Erythroblast (primary cell): ENCODE measurements around the gene ARMC10.
"Not testable (repeated sequence)": the region's sequence is repeated elsewhere in the genome, so short reads cannot be mapped to it uniquely, and the experiment has no call there.

Source experiments
- DNase-seq, 2 experiments: peaks; one replicate each; lab custom pipeline; 2025; lab: John Stamatoyannopoulos, UW
- GATA1 ChIP-seq: IDR thresholded peaks from 2 replicates; pipeline ENCODE4 v1.6.1; 2011; ENCODE audit warnings: low read depth, mild to moderate bottlenecking, control low read depth, low read length, moderate library complexity
- POLR2A ChIP-seq: IDR thresholded peaks from 2 replicates; pipeline ENCODE4 v1.6.1; 2011; ENCODE audit warnings: mild to moderate bottlenecking, low read length

Gene ARMC10

DNA sequence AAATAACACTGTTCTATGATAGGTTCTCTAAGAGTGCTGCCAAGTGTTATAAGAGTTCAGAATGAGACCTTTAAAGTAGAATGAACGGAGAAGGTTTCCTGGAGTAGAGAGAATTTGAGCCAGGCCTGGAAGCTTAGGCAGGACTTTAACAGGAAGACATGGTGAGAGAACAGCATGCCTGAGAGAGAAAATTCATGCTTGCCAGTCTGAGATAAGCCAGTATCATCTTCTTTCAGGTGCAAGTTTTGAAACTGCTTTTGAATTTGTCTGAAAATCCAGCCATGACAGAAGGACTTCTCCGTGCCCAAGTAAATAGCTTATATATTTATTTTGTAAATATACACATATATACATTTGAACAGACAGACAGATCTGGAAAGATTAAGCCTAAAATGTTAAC lies 22.1 kb downstream of the ARMC10 start:
- peak; percentile 59 to 74 for DNase-seq
- TF ChIP-seq GATA1 (no peak), POLR2A (no peak)

DNA sequence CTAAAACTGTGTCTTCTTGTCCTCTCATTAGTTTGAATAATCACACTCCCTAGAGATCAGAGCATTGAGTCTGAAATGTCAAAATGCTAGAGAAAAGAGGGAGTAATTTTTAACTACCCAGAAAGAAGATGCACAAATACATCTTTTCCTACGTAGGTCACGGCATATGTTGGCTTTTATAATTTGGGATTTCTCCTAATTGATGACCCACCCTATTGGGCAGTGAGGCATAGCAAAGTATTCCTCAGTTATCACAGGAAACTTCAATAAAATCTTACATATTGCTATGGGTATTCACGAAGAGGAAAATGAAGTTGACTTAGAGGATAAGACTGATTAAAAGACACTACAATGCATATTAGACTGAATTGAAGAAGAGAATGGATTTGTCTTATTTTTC lies 25.4 kb downstream of the ARMC10 start:
- no peak for TF ChIP-seq POLR2A
- TF ChIP-seq GATA1 = no peak
- DNase-seq = no peak

DNA sequence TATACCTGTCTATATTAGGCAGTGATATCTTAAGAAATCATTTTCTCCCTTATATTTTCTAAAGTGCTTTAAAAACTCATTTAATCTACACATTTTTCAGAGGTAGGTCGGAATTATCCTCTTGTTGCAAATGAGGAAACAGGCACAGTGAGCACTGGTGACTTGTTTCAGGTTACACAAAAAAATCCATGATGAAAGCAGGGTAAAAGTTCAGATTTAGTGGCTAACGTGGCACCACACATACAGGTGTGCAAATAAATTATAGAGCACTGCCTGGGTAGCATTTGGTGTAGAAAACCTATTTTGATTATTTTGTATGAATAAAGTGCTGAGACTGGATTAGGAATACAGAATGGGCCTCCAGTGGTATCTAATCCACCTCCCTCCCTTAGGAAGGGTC lies 26.6 kb downstream of the ARMC10 start:
- TF ChIP-seq GATA1 (no peak), POLR2A (no peak)

DNA sequence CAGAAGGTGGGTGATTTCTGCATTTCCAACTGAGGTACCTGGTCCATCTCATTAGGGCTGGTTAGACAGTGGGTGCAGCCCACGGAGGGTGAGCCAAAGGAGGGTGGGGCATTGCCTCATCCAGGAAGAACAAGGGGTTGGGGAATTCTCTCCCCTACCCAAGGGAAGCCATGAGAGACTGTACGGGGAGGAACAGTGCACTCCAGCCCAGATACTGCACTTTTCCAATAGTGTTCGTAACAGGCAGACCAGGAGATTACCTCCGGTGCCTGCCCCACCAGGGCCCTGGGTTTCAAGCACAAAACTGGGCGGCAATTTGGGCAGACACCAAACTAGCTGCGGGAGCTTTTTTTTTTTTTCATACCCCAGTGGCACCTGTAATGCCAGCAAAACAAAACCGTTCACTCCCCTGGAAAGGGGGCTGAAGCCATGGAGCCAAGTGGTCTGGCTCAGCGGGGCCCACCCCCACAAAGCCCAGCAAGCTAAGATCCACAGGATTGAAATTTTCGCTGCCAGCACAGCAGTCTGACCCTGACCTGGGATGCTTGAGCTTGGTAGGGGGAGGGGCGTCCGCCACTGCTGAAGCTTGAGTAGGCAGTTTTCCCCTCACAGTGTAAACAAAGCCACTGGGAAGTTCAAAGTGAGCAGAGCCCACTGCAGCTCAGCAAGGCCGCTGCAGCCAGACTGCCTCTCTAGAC lies 31.2 kb downstream of the ARMC10 start:
- no peak for TF ChIP-seq GATA1
- no peak for TF ChIP-seq POLR2A
- no peak for DNase-seq

More for the DNA sequence above, 26.6 kb downstream of the ARMC10 start:
- no peak for DNase-seq

DNA sequence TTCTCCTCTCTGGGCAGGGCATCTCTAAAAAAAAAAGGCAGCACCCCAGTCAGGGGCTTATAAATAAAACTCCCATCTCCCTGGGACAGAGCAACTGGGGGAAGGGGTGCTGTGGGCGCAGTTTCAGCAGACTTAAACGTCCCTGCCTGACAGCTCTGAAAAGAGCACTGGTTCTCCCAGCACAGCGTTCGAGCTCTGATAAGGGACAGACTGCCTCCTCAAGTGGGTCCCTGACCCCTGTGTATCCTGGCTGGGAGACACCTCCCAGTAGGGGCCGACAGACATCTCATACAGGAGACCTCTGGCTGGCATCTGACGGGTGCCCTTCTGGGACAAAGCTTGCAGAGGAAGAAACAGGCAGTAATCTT lies 31.7 kb downstream of the ARMC10 start:
- not testable (repeated sequence) for DNase-seq

DNA sequence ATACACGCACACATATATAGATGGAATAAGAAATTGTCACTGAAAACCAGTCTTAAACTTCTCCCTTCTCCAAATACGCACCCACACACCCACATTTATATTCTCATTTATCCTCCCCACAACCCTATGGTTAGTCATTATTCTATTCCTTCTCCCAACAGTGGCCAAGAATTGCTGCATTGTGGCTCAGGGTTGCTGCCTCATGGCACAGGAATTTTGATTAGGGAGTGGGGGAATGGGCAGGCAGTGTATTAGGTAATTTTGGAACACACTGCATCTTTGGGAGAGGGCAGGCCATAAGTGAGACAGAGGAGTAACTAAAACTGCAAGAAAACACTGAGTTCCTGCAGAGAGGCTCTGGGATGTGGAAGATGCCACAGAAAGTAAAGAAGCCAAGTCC lies 38.2 kb downstream of the ARMC10 start:
- DNase-seq = no peak
- no peak for TF ChIP-seq POLR2A

DNA sequence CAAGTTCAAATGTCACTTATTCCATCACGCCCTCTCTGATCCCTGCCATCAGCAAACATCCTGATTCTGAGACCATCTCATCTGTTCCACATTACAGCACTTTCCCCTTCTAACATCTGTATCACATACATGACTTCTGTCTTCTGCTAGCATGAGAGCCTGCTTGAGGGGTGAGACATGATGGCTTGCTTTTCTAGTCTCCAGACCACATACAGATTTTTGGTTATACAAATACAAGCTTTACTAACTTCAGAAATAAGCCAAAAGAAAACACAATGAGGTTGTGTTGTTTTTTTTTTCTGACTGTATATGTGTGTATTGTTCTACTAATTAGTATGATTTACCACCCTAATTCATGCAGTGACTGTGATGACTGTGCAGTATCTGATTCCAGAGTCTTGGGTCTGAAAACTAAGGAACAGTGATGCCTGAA lies 39.7 kb downstream of the ARMC10 start:
- no peak for DNase-seq

DNA sequence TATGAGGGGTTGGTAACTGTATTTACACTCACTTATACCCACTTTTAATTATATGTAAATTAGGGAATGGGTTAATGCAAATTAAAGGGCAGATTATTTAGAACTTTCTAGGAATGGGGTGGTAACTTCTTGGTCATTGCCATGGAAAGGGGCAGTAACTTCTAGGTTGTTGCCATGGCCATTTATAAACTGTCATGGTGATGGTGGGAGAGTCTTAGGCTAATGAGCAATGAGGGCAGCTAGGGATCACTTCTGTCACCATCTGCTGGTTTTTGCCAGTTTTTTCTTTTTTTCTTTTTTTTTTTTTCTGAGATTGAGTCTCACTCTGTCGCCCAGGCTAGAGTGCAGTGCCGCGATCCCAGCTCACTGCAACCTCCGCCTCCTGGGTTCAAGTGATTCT lies 40.8 kb downstream of the ARMC10 start:
- no peak for TF ChIP-seq POLR2A
- no peak for TF ChIP-seq GATA1
- no peak for DNase-seq

More for the DNA sequence above, 39.7 kb downstream of the ARMC10 start:
- TF ChIP-seq GATA1 = no peak
- no peak for TF ChIP-seq POLR2A

DNA sequence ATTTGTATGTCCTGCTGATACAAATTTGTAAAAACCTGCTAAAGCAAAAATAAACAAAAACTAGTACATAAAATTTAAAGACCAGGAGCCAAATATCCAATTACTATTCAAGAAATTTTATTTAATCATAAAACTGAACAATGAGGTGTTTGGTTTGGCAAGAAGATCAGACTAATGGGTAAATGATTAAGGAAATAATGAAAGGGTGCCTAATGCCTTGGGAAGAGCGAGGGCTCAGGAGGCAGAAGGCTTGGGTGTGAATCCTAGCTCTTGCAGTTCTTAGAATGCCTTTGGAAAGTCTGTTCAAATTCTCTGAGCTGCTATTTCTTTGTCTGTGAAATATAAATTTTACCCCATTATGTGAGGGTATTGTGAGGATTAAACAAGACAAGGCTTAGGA lies 41.6 kb downstream of the ARMC10 start:
- no peak for DNase-seq
- TF ChIP-seq GATA1 (no peak), POLR2A (no peak)

DNA sequence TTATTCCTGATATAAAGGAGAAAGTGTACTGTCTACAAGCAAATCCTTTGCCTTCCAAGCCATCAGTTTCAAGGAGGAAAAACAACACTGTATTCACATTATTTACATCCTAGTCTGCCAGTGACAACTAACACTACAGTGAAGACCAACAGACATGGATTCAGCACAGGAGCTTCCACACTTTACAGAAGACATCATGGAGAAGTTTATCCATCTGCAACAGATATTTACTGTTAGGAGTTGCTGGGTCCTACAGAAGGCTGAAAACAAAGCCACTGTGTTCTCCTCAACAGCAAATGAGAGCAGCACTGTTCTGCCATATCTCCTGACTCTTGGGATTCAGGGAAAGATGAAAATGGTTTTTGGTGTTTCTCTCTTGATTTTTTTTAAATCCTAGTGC lies 42.1 kb downstream of the ARMC10 start:
- no peak for TF ChIP-seq GATA1
- TF ChIP-seq POLR2A = no peak
- no peak for DNase-seq

DNA sequence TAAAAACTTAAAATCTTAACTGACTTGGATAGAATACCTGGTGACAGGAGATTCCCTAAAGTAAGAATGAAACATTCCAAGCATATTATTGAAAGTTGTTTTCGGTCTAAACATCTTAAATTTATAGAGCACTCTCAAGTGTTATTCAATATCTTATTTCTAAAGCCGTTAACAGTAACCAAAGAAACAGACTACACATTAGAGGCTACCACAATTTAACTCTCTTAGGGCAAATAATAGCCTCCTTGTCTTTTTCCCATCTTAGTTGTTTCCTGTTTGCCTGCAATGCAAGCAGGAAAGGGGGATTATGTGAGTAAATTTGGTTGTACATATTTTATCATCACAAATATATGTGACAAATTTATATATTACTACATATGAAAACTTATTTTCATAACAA lies 42.5 kb downstream of the ARMC10 start:
- DNase-seq = no peak
- no peak for TF ChIP-seq POLR2A
- no peak for TF ChIP-seq GATA1

DNA sequence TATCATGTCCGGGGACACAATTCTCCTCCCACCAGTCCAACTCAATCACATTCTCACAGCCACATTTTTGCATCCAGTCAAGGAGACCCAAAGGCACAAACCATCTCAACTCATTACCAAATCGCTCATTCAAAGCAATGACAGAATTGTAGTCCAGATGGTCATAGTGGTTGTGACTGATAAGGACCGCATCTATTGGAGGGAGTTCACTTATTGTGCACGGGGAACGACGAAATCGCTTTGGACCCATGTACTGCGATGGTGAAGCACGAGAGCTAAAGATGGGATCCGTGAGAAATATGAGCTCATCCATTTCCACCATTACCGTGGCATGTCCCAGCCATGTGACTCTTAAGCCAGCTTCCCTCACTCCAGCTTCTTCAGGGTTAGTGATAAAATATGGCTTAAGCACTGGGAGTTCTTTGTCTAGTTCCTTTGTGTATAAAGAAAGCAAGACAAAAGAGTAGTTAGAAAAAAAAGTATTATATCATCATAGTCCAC lies 44.9 kb downstream of the ARMC10 start:
- peak; percentile 29 to 66 for DNase-seq
- TF ChIP-seq POLR2A = no peak
- no peak for TF ChIP-seq GATA1

DNA sequence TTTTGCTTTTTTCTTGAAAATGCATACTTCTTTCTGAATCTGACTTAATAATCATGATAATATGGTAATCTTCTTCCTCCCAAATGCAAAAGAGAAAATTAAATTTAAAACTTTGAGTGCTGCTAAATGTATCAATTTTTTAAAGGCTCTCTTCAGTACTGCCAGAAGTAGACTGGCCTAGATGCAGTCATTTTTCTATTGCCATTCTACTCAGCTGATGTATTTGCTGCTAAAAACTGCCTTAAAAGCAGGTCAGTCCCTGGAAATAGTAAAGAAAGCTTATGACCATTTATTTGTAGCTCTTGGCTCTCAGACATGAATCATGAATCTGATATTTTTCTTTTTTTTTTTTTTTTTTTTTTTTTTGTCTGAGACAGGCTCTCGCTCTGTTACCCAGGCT lies 45.4 kb downstream of the ARMC10 start:
- DNase-seq = no peak
- TF ChIP-seq POLR2A = no peak
- TF ChIP-seq GATA1 = no peak

DNA sequence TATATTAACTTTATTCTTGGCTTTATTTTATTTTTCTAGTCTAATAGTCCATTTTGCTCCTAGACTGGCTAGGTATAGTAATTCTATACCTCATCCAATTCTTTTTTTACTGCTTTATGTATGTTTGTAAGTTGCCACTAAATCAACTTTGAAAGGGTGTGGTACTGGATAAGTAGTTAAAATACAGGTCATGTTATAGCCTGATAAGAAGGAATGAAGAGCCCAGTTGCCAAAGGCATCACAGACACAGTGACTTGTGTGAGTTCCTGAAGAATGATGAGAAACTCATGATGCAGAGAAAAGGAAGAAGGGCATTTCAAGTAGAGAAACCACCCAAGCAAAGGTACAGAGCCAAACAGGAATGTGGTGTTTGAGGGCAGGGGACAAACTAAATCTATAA lies 46.7 kb downstream of the ARMC10 start:
- peak; percentile 83 to 92 for DNase-seq
- peak; percentile 14 for TF ChIP-seq POLR2A
- no peak for TF ChIP-seq GATA1

DNA sequence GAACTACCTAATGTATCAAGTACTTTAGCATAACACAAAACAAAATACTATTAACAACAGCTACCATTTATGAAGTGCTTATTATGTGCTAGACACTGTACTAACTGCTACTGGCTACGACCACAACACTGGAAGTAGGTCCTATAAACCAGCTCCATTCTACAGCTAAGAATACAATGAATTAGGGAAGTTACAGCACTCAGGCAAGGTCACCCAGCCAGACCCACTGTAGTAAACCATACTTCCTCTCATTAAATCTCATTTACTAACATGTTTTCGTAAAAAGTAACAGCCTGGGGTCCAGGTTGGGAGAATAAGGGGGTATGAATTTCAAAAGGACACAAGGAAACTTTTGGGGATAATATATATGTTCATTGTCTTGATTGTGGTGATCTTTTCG lies 48.6 kb downstream of the ARMC10 start:
- DNase-seq = no peak
- no peak for TF ChIP-seq POLR2A
- no peak for TF ChIP-seq GATA1

DNA sequence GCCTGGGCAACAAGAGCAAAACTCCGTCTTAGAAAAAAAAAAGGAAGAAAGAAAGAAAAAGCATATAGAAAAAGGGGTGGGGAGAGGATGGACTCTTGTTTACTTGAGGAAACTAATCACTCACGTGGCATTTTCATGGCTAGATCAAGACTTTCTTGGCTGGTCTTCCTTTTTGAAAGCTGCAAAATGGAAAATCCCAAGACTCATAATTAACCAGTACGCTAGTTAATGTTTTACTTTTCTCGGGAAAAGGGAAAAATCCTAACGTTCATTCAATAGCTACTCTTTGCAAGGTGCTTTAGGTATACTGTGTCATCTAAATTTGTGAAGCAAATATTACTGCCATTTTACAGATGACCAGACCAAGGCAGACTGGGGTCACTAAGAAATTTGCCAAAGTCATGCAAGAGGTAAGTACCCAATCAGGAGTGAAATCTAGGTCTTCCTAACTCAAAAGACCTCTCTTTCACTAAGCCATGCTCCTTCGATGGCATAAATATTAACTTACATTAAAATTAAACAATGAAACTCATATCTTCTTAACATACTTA lies 49.6 kb downstream of the ARMC10 start:
- TF ChIP-seq GATA1 (no peak), POLR2A (no peak)
- no peak for DNase-seq

DNA sequence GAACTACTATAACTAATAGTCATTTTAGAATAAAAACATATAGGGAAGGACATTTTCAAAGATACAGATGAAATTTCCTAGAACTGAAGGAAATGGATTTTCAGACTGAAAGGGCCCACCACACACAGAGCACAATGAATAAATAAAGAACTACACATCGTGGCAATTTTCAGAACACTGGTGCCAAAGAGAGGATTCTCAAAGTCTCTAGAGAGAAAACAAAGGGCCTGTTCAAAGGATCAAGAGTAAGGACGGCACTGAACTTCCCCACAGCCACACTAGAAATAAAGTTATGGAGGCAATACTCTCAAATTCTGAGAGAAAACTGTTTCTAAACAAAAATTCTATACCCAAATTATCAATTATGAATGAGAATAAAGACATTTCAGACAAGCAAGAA lies 52.1 kb downstream of the ARMC10 start:
- no peak for DNase-seq
- no peak for TF ChIP-seq POLR2A
- TF ChIP-seq GATA1 = no peak
